ENCODE results near the gene BZW2. TPM values are rescaled to one million over a fixed set of nuclear protein-coding genes. Genes with fewer than 3 reads are reported as not detected.

The BZW2 gene
- total and polyA plus RNA-seq, 2 donors (not counting 1 experiment from before 2014, with no cell fraction given), result 18.4 to 20.6 TPM

- Histone ChIP-seq H3K27me3 (replicated peaks in 1 of 4; ENCODE audit: control extremely low read depth in 1 of 4, control insufficient read depth in 3 of 4, insufficient read depth in 4 of 4, low read length in 3 of 4) (no peaks in the 10 kb centered on the region), H3K4me1 (ENCODE audit: control insufficient read depth in 2 of 2, insufficient read depth in 2 of 2, low read length in 2 of 2) (no peaks in the 10 kb centered on the region), H4K20me1 (ENCODE audit: control insufficient read depth, insufficient read depth, low read length, poor library complexity, severe bottlenecking) (no peaks in the 10 kb centered on the region), H3K79me2 (ENCODE audit: control insufficient read depth, insufficient read depth, low read length) (no peaks in the 10 kb centered on the region), H3K4me2 (replicated peaks; ENCODE audit: low read depth, low read length, poor library complexity, severe bottlenecking) (no peak overlapping the region), H2AFZ (ENCODE audit: insufficient read depth, low read depth, low read length, poor library complexity, severe bottlenecking) (no peak overlapping the region), H3K9me3 (ENCODE audit: control extremely low read depth in 1 of 3, control insufficient read depth in 2 of 3, insufficient read depth in 1 of 3, low read length in 2 of 3) (no peaks in the 10 kb centered on the region), H3K9ac (ENCODE audit: low read length) (no peak overlapping the region), H3K4me3 (ENCODE audit: control extremely low read depth in 1 of 5, extremely low read depth in 1 of 5, insufficient read depth in 1 of 5, low read depth in 2 of 5, low read length in 4 of 5) (no peak overlapping the region), H3K36me3 (replicated peaks in 1 of 2; ENCODE audit: control extremely low read depth in 1 of 2, control insufficient read depth in 1 of 2, extremely low read depth in 1 of 2, insufficient read depth in 2 of 2, low read length in 1 of 2) (no peaks in the 10 kb centered on the region), H3K27ac (ENCODE audit: low read length in 2 of 2) (no peak overlapping the region)
- no CpG with 5 or more reads among the region's 4 CpGs for WGBS (ENCODE audit: insufficient coverage)
- no peak for ATAC-seq (ENCODE audit: low read depth)
- Mint-ChIP-seq H3K4me1 (peaks cover 5% of the 10 kb centered on the region), H3K27me3 (no peaks in the 10 kb centered on the region), H3K27ac (no peak overlapping the region), H3K9me3 (ENCODE audit: insufficient read depth) (no peaks in the 10 kb centered on the region), H3K4me3 (no peak overlapping the region)
- intact Hi-C loops (cut with micrococcal nuclease), result no loop called here
- ChIA-PET POLR2A (no interaction called here), CTCF (no interaction called here)
- DNase-seq, result no peak
- TF ChIP-seq EZH2 (IDR thresholded peaks at IDR 0.05; ENCODE audit: borderline replicate concordance, insufficient read depth, low read depth, low read length, poor library complexity, severe bottlenecking) (no peak), CTCF (IDR thresholded peaks at IDR 0.05) (no peak)
Observed at GRCh38 chr7:16710651-16711050, 64.7 kb downstream of the BZW2 start.

GRCh38 chr7:16711730-16712129 lies 65.7 kb downstream of the BZW2 start:
- Histone ChIP-seq H4K20me1 (ENCODE audit: control insufficient read depth, insufficient read depth, low read length, poor library complexity, severe bottlenecking) (no peaks in the 10 kb centered on the region), H3K4me3 (ENCODE audit: control extremely low read depth in 1 of 5, extremely low read depth in 1 of 5, insufficient read depth in 1 of 5, low read depth in 2 of 5, low read length in 4 of 5) (no peak overlapping the region), H3K27ac (ENCODE audit: low read length in 2 of 2) (no peak overlapping the region), H3K79me2 (ENCODE audit: control insufficient read depth, insufficient read depth, low read length) (no peaks in the 10 kb centered on the region), H3K27me3 (replicated peaks in 1 of 4; ENCODE audit: control extremely low read depth in 1 of 4, control insufficient read depth in 3 of 4, insufficient read depth in 4 of 4, low read length in 3 of 4) (no peaks in the 10 kb centered on the region), H3K4me2 (replicated peaks; ENCODE audit: low read depth, low read length, poor library complexity, severe bottlenecking) (no peak overlapping the region), H3K36me3 (replicated peaks in 1 of 2; ENCODE audit: control extremely low read depth in 1 of 2, control insufficient read depth in 1 of 2, extremely low read depth in 1 of 2, insufficient read depth in 2 of 2, low read length in 1 of 2) (no peaks in the 10 kb centered on the region), H3K9me3 (ENCODE audit: control extremely low read depth in 1 of 3, control insufficient read depth in 2 of 3, insufficient read depth in 1 of 3, low read length in 2 of 3) (no peaks in the 10 kb centered on the region), H3K4me1 (ENCODE audit: control insufficient read depth in 2 of 2, insufficient read depth in 2 of 2, low read length in 2 of 2) (no peaks in the 10 kb centered on the region), H2AFZ (ENCODE audit: insufficient read depth, low read depth, low read length, poor library complexity, severe bottlenecking) (no peak overlapping the region), H3K9ac (ENCODE audit: low read length) (no peak overlapping the region)
- ChIA-PET CTCF (no interaction called here), POLR2A (no interaction called here)
- Mint-ChIP-seq H3K27ac (no peak overlapping the region), H3K4me1 (peaks cover 5% of the 10 kb centered on the region), H3K27me3 (no peaks in the 10 kb centered on the region), H3K9me3 (ENCODE audit: insufficient read depth) (no peaks in the 10 kb centered on the region), H3K4me3 (no peak overlapping the region)
- no peak for ATAC-seq (ENCODE audit: low read depth)
- DNase-seq, result no peak
- WGBS (ENCODE audit: insufficient coverage), result no CpG with 5 or more reads among the region's 4 CpGs
- intact Hi-C loops (cut with micrococcal nuclease), result no loop called here
- TF ChIP-seq CTCF (IDR thresholded peaks at IDR 0.05) (no peak), EZH2 (IDR thresholded peaks at IDR 0.05; ENCODE audit: borderline replicate concordance, insufficient read depth, low read depth, low read length, poor library complexity, severe bottlenecking) (no peak)

All from B cell (primary cell).